CD14-positive monocyte (primary cell): Measurements from ENCODE around the gene CCT7. TPM values are rescaled to one million over a fixed set of nuclear protein-coding genes. Genes with fewer than 3 reads are reported as not detected.

Experiments used
- DNase-seq, 3 donors: peaks; one replicate each; pipeline ENCODE4 v3.0.0-alpha.2; 2011 to 2022
- H2AFZ ChIP-seq: 2 replicates; pipeline ENCODE4 v1.6.0; 2012; ENCODE audit warnings: mild to moderate bottlenecking, low read depth, low read length, inconsistent platforms; ENCODE audit not compliant: insufficient read depth, poor library complexity, severe bottlenecking
- H3K27ac ChIP-seq, 2 donors: 1 replicate in 1 of 2; 2 replicates in 1 of 2; pipeline ENCODE4 v1.5.1; 2012 to 2013; ENCODE audit warnings: low read length in 2 of 2, control low read depth in 1 of 2, inconsistent platforms in 1 of 2, low read depth in 1 of 2, mild to moderate bottlenecking in 1 of 2
- H3K27me3 ChIP-seq, 2 donors: one replicate each; pipeline versions ENCODE4 v1.6.0 to v1.6.1; 2011 to 2013; ENCODE audit warnings: low read length in 2 of 2; ENCODE audit not compliant: control insufficient read depth in 2 of 2, insufficient read depth in 2 of 2
- H3K36me3 ChIP-seq, 2 donors: replicated peaks in 1 of 2; 1 replicate in 1 of 2; 2 replicates in 1 of 2; pipeline versions ENCODE4 v1.5.1 to v1.6.1; 2012 to 2013; ENCODE audit warnings: low read length in 2 of 2, control low read depth in 1 of 2, inconsistent platforms in 1 of 2, mild to moderate bottlenecking in 1 of 2; ENCODE audit not compliant: insufficient read depth in 2 of 2, control insufficient read depth in 1 of 2
- H3K4me1 ChIP-seq, 2 donors: 1 replicate in 1 of 2; 2 replicates in 1 of 2; pipeline versions ENCODE4 v1.5.1 to v1.6.1; 2012 to 2013; ENCODE audit warnings: low read length in 2 of 2, control low read depth in 1 of 2, inconsistent platforms in 1 of 2, mild to moderate bottlenecking in 1 of 2, moderate library complexity in 1 of 2; ENCODE audit not compliant: insufficient read depth in 2 of 2, control insufficient read depth in 1 of 2
- H3K4me2 ChIP-seq: replicated peaks from 2 replicates; pipeline ENCODE3; 2012; ENCODE audit warnings: low read length, moderate library complexity, mild to moderate bottlenecking; ENCODE audit not compliant: poor library complexity, severe bottlenecking; ENCODE audit errors: extremely low read depth
- H3K4me3 ChIP-seq, 3 experiments: fragments of 200-600 bp in 1 of 3; sonication (generic) in 1 of 3; replicated peaks in 1 of 3; 1 replicate in 2 of 3; 2 replicates in 1 of 3; pipeline ENCODE4 v1.5.1; 2011 to 2013; ENCODE audit warnings: low read length in 3 of 3, mild to moderate bottlenecking in 3 of 3, control low read depth in 2 of 3, low read depth in 2 of 3, inconsistent platforms in 1 of 3, moderate library complexity in 1 of 3
- H3K79me2 ChIP-seq: 2 replicates; pipeline ENCODE4 v1.6.0; 2012; ENCODE audit warnings: mild to moderate bottlenecking, control low read depth, inconsistent platforms, low read length, moderate library complexity; ENCODE audit not compliant: insufficient read depth
- H3K9ac ChIP-seq: 2 replicates; pipeline ENCODE4 v1.6.0; 2017; ENCODE audit warnings: low read length, mild to moderate bottlenecking; ENCODE audit not compliant: insufficient read depth, poor library complexity, severe bottlenecking
- H3K9me3 ChIP-seq, 2 donors: replicated peaks in 1 of 2; 1 replicate in 1 of 2; 2 replicates in 1 of 2; pipeline versions ENCODE4 v1.5.1 to v1.6.1; 2012 to 2013; ENCODE audit warnings: low read length in 2 of 2, control low read depth in 1 of 2; ENCODE audit not compliant: control insufficient read depth in 1 of 2, insufficient read depth in 1 of 2
- H4K20me1 ChIP-seq: 2 replicates; pipeline ENCODE4 v1.6.0; 2012; ENCODE audit warnings: mild to moderate bottlenecking, low read length, control low read depth, moderate library complexity; ENCODE audit not compliant: insufficient read depth
- H3K27ac Mint-ChIP-seq, 7 donors: one replicate each; pipeline ENCODE4 v1.8.0; 2020; ENCODE audit warnings: mild to moderate bottlenecking in 7 of 7, mixed read lengths in 7 of 7, moderate library complexity in 6 of 7, inconsistent platforms in 2 of 7
- H3K27me3 Mint-ChIP-seq, 3 donors: one replicate each; pipeline ENCODE4 v1.8.0; 2021 to 2022; ENCODE audit warnings: low read depth in 3 of 3, mild to moderate bottlenecking in 3 of 3, mixed read lengths in 3 of 3, moderate library complexity in 3 of 3, inconsistent platforms in 1 of 3
- H3K36me3 Mint-ChIP-seq, 2 donors: one replicate each; pipeline ENCODE4 v1.8.0; 2020; ENCODE audit warnings: mixed read lengths in 2 of 2, inconsistent platforms in 1 of 2, mild to moderate bottlenecking in 1 of 2
- H3K4me1 Mint-ChIP-seq: one replicate; pipeline ENCODE4 v1.8.0; 2020; ENCODE audit warnings: mild to moderate bottlenecking, mixed read lengths
- H3K4me3 Mint-ChIP-seq, 2 donors: one replicate each; pipeline ENCODE4 v1.8.0; 2020; ENCODE audit warnings: mild to moderate bottlenecking in 2 of 2, mixed read lengths in 2 of 2, moderate library complexity in 1 of 2
- H3K9me3 Mint-ChIP-seq, 7 donors: one replicate each; pipeline ENCODE4 v1.8.0; 2020 to 2022; ENCODE audit warnings: mixed read lengths in 7 of 7, mild to moderate bottlenecking in 6 of 7, moderate library complexity in 6 of 7, inconsistent platforms in 2 of 7
- WGBS: methylation state at CpG from one replicate; pipeline ENCODE4 v1.1.5; 2013; ENCODE audit warnings: missing lambda C conversion rate; ENCODE audit not compliant: insufficient coverage; 5-methylcytosine and 5-hydroxymethylcytosine counted together
- intact Hi-C, 2 donors: fragments of 100-400 bp; cut with micrococcal nuclease; formaldehyde crosslinking; loops; one replicate each; pipeline versions ENCODE4 v1.15.0 to v1.15.1; 2023
- polyA plus RNA-seq, 3 donors: library from polyadenylated mRNA; depleted of rRNA in 1 of 3; unstranded in 2 of 3; stranded (reverse) in 1 of 3; fragments of 300-500 nt in 2 of 3; fragments of >200 nt in 1 of 3; fragmentation: Illumina TruSeq in 2 of 3; gene quantifications; 1 replicate in 2 of 3; 2 replicates in 1 of 3; pipeline ENCODE4 v1.2.3, GENCODE V29; 2012 to 2021
- TF ChIP-seq, protein P1 (sequence below): fragments of 200-600 bp; IDR thresholded peaks from one replicate; pipeline ENCODE4 v1.8.0; 2022; ENCODE audit warnings: antibody characterized with exemption, mild to moderate bottlenecking

CCT7 gene
- polyA plus RNA-seq, 3 donors = 56.8 to 151 (median 134) TPM

GRCh38 chr2:73294239-73294638 lies 60.1 kb downstream of the CCT7 start:
- Histone ChIP-seq H3K79me2 (no peaks in the 10 kb centered on the region), H4K20me1 (no peaks in the 10 kb centered on the region), H3K9ac (no peak overlapping the region), H3K36me3 (no peaks in the 10 kb centered on the region), H3K4me2 (no peak overlapping the region), H3K4me3 (no peak overlapping the region), H3K9me3 (peaks cover 0 to 24% of the 10 kb centered on the region in 2 donors), H3K27ac (no peak overlapping the region), H3K27me3 (peaks cover 71 to 86% of the 10 kb centered on the region in 2 donors), H3K4me1 (peaks cover 17 to 32% of the 10 kb centered on the region in 2 donors), H2AFZ (no peak overlapping the region)
- Mint-ChIP-seq H3K9me3 (peaks cover 0 to 26% (median 16%) of the 10 kb centered on the region in 7 donors), H3K36me3 (no peaks in the 10 kb centered on the region), H3K4me1 (peaks cover 17% of the 10 kb centered on the region), H3K27ac (no peak overlapping the region), H3K27me3 (peaks cover 76 to 84% (median 83%) of the 10 kb centered on the region in 3 donors), H3K4me3 (peak overlapping the region in 1 of 2 donors; percentile 67)
- no peak for DNase-seq
- intact Hi-C loops = no loop called here
- no CpG with 5 or more reads among the region's 2 CpGs for WGBS
- TF ChIP-seq, protein P1, sequence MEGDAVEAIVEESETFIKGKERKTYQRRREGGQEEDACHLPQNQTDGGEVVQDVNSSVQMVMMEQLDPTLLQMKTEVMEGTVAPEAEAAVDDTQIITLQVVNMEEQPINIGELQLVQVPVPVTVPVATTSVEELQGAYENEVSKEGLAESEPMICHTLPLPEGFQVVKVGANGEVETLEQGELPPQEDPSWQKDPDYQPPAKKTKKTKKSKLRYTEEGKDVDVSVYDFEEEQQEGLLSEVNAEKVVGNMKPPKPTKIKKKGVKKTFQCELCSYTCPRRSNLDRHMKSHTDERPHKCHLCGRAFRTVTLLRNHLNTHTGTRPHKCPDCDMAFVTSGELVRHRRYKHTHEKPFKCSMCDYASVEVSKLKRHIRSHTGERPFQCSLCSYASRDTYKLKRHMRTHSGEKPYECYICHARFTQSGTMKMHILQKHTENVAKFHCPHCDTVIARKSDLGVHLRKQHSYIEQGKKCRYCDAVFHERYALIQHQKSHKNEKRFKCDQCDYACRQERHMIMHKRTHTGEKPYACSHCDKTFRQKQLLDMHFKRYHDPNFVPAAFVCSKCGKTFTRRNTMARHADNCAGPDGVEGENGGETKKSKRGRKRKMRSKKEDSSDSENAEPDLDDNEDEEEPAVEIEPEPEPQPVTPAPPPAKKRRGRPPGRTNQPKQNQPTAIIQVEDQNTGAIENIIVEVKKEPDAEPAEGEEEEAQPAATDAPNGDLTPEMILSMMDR = no peak

- Histone ChIP-seq H3K79me2 (no peaks in the 10 kb centered on the region), H2AFZ (no peak overlapping the region), H3K4me2 (no peak overlapping the region), H3K9me3 (peaks cover 0 to 20% of the 10 kb centered on the region in 2 donors), H3K27me3 (peaks cover 65 to 76% of the 10 kb centered on the region in 2 donors), H3K4me1 (peaks cover 17 to 31% of the 10 kb centered on the region in 2 donors), H3K9ac (no peak overlapping the region), H3K36me3 (no peaks in the 10 kb centered on the region), H3K27ac (no peak overlapping the region), H4K20me1 (no peaks in the 10 kb centered on the region), H3K4me3 (no peak overlapping the region)
- Mint-ChIP-seq H3K36me3 (no peaks in the 10 kb centered on the region), H3K4me3 (peak overlapping the region in 1 of 2 donors; percentile 69), H3K4me1 (peaks cover 17% of the 10 kb centered on the region), H3K27ac (no peak overlapping the region), H3K27me3 (peaks cover 68 to 71% (median 71%) of the 10 kb centered on the region in 3 donors), H3K9me3 (peaks cover 0 to 26% (median 16%) of the 10 kb centered on the region in 7 donors)
- intact Hi-C loops = no loop called here
- TF ChIP-seq, protein P1 = no peak
- 80% methylated on average over 1 of the region's 5 CpGs for WGBS
- DNase-seq = no peak
Observed at GRCh38 chr2:73295751-73296400, 61.8 kb downstream of the CCT7 start.
